Caco-2 (cell line): Measurements from ENCODE around the gene C12orf60. TPM values are rescaled to one million over a fixed set of nuclear protein-coding genes. Genes with fewer than 3 reads are reported as not detected.

Experiments used
- BruUV-seq: library from RNA; stranded (reverse); fragments of 400-500 nt; replicated peaks from 2 replicates; lab custom pipeline; 2021; lab: Mats Ljungman, UMichigan
- CTCF ChIA-PET: fragments of 300-600 bp; sonication (Branson Sonifier 250); formaldehyde crosslinking; loops from one replicate; lab custom pipeline; 2022; ENCODE audit warnings: antibody characterized with exemption; lab: Charles Lee
- POLR2A ChIA-PET: fragments of 300-600 bp; sonication (Branson Sonifier 250); formaldehyde crosslinking; loops from one replicate; lab custom pipeline; 2022; ENCODE audit warnings: antibody characterized with exemption; lab: Charles Lee
- DNase-seq, 2 experiments: peaks; one replicate each; pipeline versions ENCODE4 v3.0.0 to v3.0.0-alpha.2; 2020 to 2022
- H3K27me3 ChIP-seq: replicated peaks from 2 replicates; pipeline ENCODE4 v1.6.0; 2011; ENCODE audit warnings: low read length; ENCODE audit not compliant: control insufficient read depth, insufficient read depth
- H3K36me3 ChIP-seq: 2 replicates; pipeline ENCODE4 v1.5.1; 2011; ENCODE audit warnings: low read length; ENCODE audit not compliant: control insufficient read depth, insufficient read depth
- H3K4me1 ChIP-seq: fragments of 250-450 bp; sonication (Bioruptor Pico); 2 replicates; pipeline ENCODE4 v1.5.1; 2020; ENCODE audit warnings: mild to moderate bottlenecking
- H3K4me3 ChIP-seq: 2 replicates; pipeline ENCODE4 v1.5.1; 2011; ENCODE audit warnings: low read depth, mild to moderate bottlenecking, control low read depth, low read length
- H3K9me3 ChIP-seq: fragments of 250-450 bp; sonication (Bioruptor Pico); 2 replicates; pipeline ENCODE4 v1.5.1; 2020; ENCODE audit warnings: mild to moderate bottlenecking, moderate library complexity
- H3K27ac Mint-ChIP-seq: one replicate; pipeline ENCODE4 v1.8.0; 2022; ENCODE audit warnings: mixed read lengths; ENCODE audit not compliant: unreplicated experiment
- H3K27me3 Mint-ChIP-seq: one replicate; pipeline ENCODE4 v1.8.0; 2022; ENCODE audit warnings: mixed read lengths; ENCODE audit not compliant: insufficient read depth, unreplicated experiment
- H3K36me3 Mint-ChIP-seq: one replicate; pipeline ENCODE4 v1.8.0; 2022; ENCODE audit warnings: mild to moderate bottlenecking, mixed read lengths; ENCODE audit not compliant: insufficient read depth, unreplicated experiment
- H3K4me1 Mint-ChIP-seq: one replicate; pipeline ENCODE4 v1.8.0; 2022; ENCODE audit warnings: low read depth, mixed read lengths; ENCODE audit not compliant: unreplicated experiment
- H3K4me3 Mint-ChIP-seq: one replicate; pipeline ENCODE4 v1.8.0; 2022; ENCODE audit warnings: mild to moderate bottlenecking, moderate library complexity, mixed read lengths; ENCODE audit not compliant: unreplicated experiment
- H3K9me3 Mint-ChIP-seq: one replicate; pipeline ENCODE4 v1.8.0; 2022; ENCODE audit warnings: mixed read lengths; ENCODE audit not compliant: unreplicated experiment
- CTCF ChIP-seq, 2 experiments: fragments of 200-600 bp in 1 of 2; IDR thresholded peaks; 1 replicate in 1 of 2; 2 replicates in 1 of 2; pipeline versions ENCODE4 v1.5.1 to v1.8.0; 2011 to 2022; ENCODE audit warnings: antibody characterized with exemption in 1 of 2, control low read depth in 1 of 2, inconsistent platforms in 1 of 2, low read depth in 1 of 2, low read length in 1 of 2, mild to moderate bottlenecking in 1 of 2, moderate library complexity in 1 of 2; ENCODE audit not compliant: insufficient read depth in 1 of 2, severe bottlenecking in 1 of 2, unreplicated experiment in 1 of 2
- intact Hi-C: fragments of 100-400 bp; cut with micrococcal nuclease; formaldehyde crosslinking; loops from one replicate; pipeline ENCODE4 v1.10.0; 2022; ENCODE audit not compliant: unreplicated experiment
- total RNA-seq: library from RNA; stranded (reverse); gene quantifications from 2 replicates; pipeline ENCODE4 v1.2.3, GENCODE V29; 2022

The C12orf60 gene
- total RNA-seq, 1 experiment from 2014 or later: 2.8 TPM

- Mint-ChIP-seq H3K27me3 (peaks cover 10% of the 10 kb centered on the region), H3K27ac (no peak within 1 kb of the TSS), H3K4me3 (no peak within 1 kb of the TSS), H3K9me3 (no peaks in the 10 kb centered on the region), H3K4me1 (no peaks in the 10 kb centered on the region), H3K36me3 (no peaks in the 10 kb centered on the region)
- CTCF ChIA-PET: interaction anchor here (0.9 kb wide), 1 partner anchor 182 kb away, joined by 4 read pairs; no protein-coding TSS in a partner anchor
- intact Hi-C loops: no loop called here
- no peaks in the 10 kb centered on the region for H3K36me3 ChIP-seq
- TF ChIP-seq CTCF (IDR thresholded peaks at IDR 0.05; ENCODE audit: insufficient read depth in 1 of 2, low read depth in 1 of 2, low read length in 1 of 2, severe bottlenecking in 1 of 2, unreplicated experiment in 1 of 2): no peak
- no peaks in the 10 kb centered on the region for H3K9me3 ChIP-seq
- no peaks in the 10 kb centered on the region for H3K4me1 ChIP-seq
- BruUV-seq: no TSS peak
- H3K27me3 ChIP-seq: no peaks in the 10 kb centered on the region
- POLR2A ChIA-PET: no interaction called here
- DNase-seq: no peak
- no peak within 1 kb of the TSS for H3K4me3 ChIP-seq
Measured at GRCh38 chr12:14814014-14814413, 10.5 kb downstream of the C12orf60 start, which contains the start of gene SMCO3. SMCO3 (minus strand) TSS chr12:14814182; CDS start chr12:14806680, 7,502 bp downstream.

GRCh38 chr12:14824012-14824634 is 20.7 kb downstream of the C12orf60 start:
- Histone ChIP-seq H3K27me3 (no peaks in the 10 kb centered on the region), H3K9me3 (no peaks in the 10 kb centered on the region), H3K4me1 (no peaks in the 10 kb centered on the region), H3K4me3 (no peak overlapping the region), H3K36me3 (no peaks in the 10 kb centered on the region)
- intact Hi-C loops: no loop called here
- ChIA-PET CTCF (no interaction called here), POLR2A (no interaction called here)
- no peaks in the 10 kb centered on the region for H3K4me1 Mint-ChIP-seq
- BruUV-seq: no TSS peak
- DNase-seq: no peak
- TF ChIP-seq CTCF (IDR thresholded peaks at IDR 0.05; ENCODE audit: insufficient read depth in 1 of 2, low read depth in 1 of 2, low read length in 1 of 2, severe bottlenecking in 1 of 2, unreplicated experiment in 1 of 2): no peak
- no peaks in the 10 kb centered on the region for H3K9me3 Mint-ChIP-seq
- no peaks in the 10 kb centered on the region for H3K36me3 Mint-ChIP-seq
- peaks cover 3% of the 10 kb centered on the region for H3K27me3 Mint-ChIP-seq
- H3K27ac Mint-ChIP-seq: no peak overlapping the region
- no peak overlapping the region for H3K4me3 Mint-ChIP-seq

DNA sequence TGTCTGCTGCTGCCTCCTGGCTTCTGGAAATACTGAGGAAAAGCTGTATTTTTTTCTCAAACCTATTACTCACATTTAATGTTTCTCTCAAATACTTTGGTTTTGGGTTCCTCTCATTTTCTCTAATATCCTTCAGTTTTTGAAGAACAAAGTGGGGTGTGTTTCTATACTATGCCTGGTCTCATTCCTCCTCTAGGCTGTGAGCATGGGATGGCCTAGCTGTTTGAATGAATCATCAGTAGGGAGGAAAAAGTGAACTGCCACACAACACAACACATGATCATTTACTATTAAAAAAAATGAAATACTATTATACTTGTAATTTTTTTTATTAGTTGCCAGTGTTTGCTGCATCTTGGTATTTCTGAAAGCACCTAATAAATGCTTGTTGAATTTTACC is 21.8 kb downstream of the C12orf60 start:
- H3K4me1 ChIP-seq: no peaks in the 10 kb centered on the region
- Mint-ChIP-seq H3K27me3 (peaks cover 1% of the 10 kb centered on the region), H3K9me3 (no peaks in the 10 kb centered on the region), H3K27ac (no peak overlapping the region), H3K4me1 (no peaks in the 10 kb centered on the region), H3K4me3 (no peak overlapping the region), H3K36me3 (no peaks in the 10 kb centered on the region)
- DNase-seq: no peak
- H3K27me3 ChIP-seq: no peaks in the 10 kb centered on the region
- intact Hi-C loops: no loop called here
- H3K36me3 ChIP-seq: no peaks in the 10 kb centered on the region
- POLR2A ChIA-PET: no interaction called here
- CTCF ChIA-PET: interaction anchor here (0.8 kb wide), 1 partner anchor 212 kb away, joined by 5 read pairs; no protein-coding TSS in a partner anchor
- H3K4me3 ChIP-seq: no peak overlapping the region
- no TSS peak for BruUV-seq
- TF ChIP-seq CTCF (IDR thresholded peaks at IDR 0.05; ENCODE audit: insufficient read depth in 1 of 2, low read depth in 1 of 2, low read length in 1 of 2, severe bottlenecking in 1 of 2, unreplicated experiment in 1 of 2): no peak
- no peaks in the 10 kb centered on the region for H3K9me3 ChIP-seq
